Measurements from ENCODE around the gene NOTCH2.

The NOTCH2 gene

DNA sequence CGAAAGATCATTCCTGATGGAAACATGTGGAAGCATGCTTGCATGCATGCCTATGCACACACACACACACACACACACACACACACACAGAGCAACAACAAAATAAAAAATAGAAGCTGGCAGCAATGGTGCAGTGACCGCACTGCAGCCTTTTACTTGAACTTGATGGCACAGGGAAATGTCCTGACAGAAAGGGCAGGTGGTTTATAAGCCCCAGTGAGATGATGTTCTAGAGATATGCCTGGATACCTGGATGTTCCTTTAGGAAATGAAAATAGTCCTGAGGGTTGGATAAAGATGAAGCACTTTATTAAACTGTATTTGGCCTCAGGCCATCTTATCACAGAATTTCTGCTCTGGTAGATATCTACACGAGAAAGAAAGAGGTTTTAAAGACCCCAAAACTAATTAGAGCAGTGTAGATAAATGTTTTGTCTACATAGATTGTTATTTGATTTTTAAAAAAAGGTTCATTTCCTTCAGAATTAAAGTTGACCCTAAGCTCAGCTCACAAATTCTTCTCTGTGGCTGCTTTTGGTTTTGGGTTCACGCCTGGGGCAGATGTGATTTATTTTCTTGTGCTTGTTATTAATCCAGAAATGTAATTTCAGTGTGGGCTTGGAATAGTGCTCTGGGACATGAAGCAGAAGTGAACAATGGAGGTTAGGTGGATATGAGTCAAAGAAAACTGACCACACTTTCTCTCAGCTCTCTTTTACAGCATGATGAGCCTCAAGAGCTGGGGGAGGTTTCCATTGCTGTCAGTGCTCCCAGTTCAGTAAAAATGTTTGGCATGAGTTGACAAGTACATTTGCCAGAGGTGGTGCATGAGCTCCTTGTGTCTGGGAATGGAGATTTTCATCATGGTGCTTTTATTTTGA is 196.1 kb downstream of the NOTCH2 start:
- ATAC-seq (ENCODE audit: low read depth) (peak; percentile 48; the same call in 2 of the 3 replicates), DNase-seq (ENCODE audit: low spot score) (no peak)
- H3K27ac ChIP-seq (ENCODE audit: poor library complexity, severe bottlenecking) = no peak overlapping the region

DNA sequence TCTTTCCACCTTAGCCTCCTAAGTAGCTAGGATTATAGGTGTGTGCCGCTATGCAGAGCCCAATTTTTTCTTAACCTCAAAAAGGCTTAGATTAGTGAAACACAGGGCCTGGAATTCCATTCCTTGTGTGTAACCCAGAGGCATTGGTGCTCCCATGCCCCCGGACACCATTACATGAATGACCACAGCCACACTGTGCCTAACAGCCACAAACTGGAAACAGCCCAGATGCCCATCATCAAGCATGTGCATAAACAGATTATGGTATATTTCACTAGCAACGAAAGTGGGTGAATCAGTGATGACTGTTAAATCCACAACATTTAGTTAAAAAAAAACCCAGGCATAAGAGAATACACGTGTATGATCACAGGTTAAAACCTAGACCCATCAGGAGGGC is 197.6 kb downstream of the NOTCH2 start:
- H3K27me3 ChIP-seq (ENCODE audit: insufficient read depth, poor library complexity, severe bottlenecking) = no peaks in the 10 kb centered on the region
- TF ChIP-seq, protein P1, sequence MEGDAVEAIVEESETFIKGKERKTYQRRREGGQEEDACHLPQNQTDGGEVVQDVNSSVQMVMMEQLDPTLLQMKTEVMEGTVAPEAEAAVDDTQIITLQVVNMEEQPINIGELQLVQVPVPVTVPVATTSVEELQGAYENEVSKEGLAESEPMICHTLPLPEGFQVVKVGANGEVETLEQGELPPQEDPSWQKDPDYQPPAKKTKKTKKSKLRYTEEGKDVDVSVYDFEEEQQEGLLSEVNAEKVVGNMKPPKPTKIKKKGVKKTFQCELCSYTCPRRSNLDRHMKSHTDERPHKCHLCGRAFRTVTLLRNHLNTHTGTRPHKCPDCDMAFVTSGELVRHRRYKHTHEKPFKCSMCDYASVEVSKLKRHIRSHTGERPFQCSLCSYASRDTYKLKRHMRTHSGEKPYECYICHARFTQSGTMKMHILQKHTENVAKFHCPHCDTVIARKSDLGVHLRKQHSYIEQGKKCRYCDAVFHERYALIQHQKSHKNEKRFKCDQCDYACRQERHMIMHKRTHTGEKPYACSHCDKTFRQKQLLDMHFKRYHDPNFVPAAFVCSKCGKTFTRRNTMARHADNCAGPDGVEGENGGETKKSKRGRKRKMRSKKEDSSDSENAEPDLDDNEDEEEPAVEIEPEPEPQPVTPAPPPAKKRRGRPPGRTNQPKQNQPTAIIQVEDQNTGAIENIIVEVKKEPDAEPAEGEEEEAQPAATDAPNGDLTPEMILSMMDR (IDR thresholded peaks at IDR 0.05; ENCODE audit: poor library complexity, severe bottlenecking) = no peak
- no peak for ATAC-seq (ENCODE audit: low read depth)
- DNase-seq (ENCODE audit: low spot score) = no peak
- no peaks in the 10 kb centered on the region for H3K4me1 ChIP-seq (ENCODE audit: insufficient read depth, poor library complexity, severe bottlenecking)
- H3K27ac ChIP-seq (ENCODE audit: poor library complexity, severe bottlenecking) = no peak overlapping the region
- no peaks in the 10 kb centered on the region for H3K9me3 ChIP-seq (ENCODE audit: severe bottlenecking)
- H3K4me3 ChIP-seq (ENCODE audit: severe bottlenecking) = no peak overlapping the region
- H3K36me3 ChIP-seq (ENCODE audit: low read depth) = no peaks in the 10 kb centered on the region

More for the DNA sequence above, 196.1 kb downstream of the NOTCH2 start:
- H3K9me3 ChIP-seq (ENCODE audit: severe bottlenecking) = no peaks in the 10 kb centered on the region
- TF ChIP-seq, protein P1 (IDR thresholded peaks at IDR 0.05; ENCODE audit: poor library complexity, severe bottlenecking) = no peak
- H3K4me3 ChIP-seq (ENCODE audit: severe bottlenecking) = no peak overlapping the region
- no peaks in the 10 kb centered on the region for H3K4me1 ChIP-seq (ENCODE audit: insufficient read depth, poor library complexity, severe bottlenecking)
- H3K36me3 ChIP-seq (ENCODE audit: low read depth) = no peaks in the 10 kb centered on the region
- H3K27me3 ChIP-seq (ENCODE audit: insufficient read depth, poor library complexity, severe bottlenecking) = no peaks in the 10 kb centered on the region

DNA sequence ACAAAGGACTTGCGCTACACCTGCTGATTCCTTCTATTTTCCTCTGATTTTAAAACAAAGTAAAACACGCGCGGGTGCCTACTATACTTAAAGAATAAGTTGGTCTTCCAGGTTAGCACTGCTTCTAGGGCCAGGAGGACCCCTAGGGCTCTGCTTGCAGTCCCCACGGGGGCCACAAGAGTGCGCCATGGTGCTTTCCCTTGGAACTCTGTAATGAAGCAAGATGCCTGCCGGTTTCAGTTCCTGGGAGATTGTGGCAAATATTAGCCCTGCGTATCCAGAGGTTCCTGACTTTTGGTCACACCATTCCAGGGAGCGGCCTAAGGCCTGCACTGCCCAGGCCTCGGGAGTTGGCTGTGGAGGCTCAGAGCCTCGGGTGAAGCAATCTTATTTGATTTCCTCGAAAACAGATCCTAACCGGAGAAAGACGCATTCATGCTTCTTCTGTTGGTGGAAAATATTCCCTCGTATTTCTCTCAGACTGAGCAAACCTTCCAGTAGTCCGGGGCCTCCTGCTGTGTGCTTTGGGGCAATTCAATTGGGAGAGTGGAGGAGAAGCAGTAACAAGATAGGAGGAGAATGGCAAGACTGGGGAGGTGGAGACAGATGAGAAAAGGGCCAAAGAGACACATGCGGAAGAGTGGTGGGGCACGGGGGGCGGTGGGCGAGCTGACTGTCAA is 198.4 kb downstream of the NOTCH2 start:
- Histone ChIP-seq H3K27me3 (ENCODE audit: insufficient read depth, poor library complexity, severe bottlenecking) (no peaks in the 10 kb centered on the region), H3K4me3 (ENCODE audit: severe bottlenecking) (no peak overlapping the region), H3K36me3 (ENCODE audit: low read depth) (no peaks in the 10 kb centered on the region), H3K4me1 (ENCODE audit: insufficient read depth, poor library complexity, severe bottlenecking) (no peaks in the 10 kb centered on the region), H3K9me3 (ENCODE audit: severe bottlenecking) (no peaks in the 10 kb centered on the region), H3K27ac (ENCODE audit: poor library complexity, severe bottlenecking) (no peak overlapping the region)
- TF ChIP-seq, protein P1 (IDR thresholded peaks at IDR 0.05; ENCODE audit: poor library complexity, severe bottlenecking) = peak; percentile 91
- ATAC-seq (ENCODE audit: low read depth) = peak; percentile 82
- no peak for DNase-seq (ENCODE audit: low spot score)

DNA sequence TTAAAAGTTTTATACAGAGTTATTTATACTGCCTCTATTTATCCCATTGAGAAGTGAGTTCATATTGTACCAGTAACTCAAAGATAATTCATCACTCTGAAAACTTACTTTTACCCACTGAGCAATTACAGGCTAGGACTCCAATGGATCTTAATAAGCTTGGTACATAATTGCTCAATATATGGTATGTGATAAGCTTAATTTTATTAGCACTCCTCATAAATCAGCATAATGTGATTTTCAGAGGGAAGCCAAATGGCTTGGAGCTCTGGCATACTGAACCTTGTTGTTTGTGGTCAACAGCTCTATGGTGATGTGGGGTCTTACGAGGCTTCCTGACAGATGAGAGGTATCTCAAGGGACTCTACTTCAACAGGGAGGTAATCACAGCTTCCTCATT is 199.5 kb downstream of the NOTCH2 start:
- Histone ChIP-seq H3K4me1 (ENCODE audit: insufficient read depth, poor library complexity, severe bottlenecking) (no peaks in the 10 kb centered on the region), H3K27me3 (ENCODE audit: insufficient read depth, poor library complexity, severe bottlenecking) (no peaks in the 10 kb centered on the region), H3K27ac (ENCODE audit: poor library complexity, severe bottlenecking) (no peak overlapping the region), H3K36me3 (ENCODE audit: low read depth) (no peaks in the 10 kb centered on the region), H3K4me3 (ENCODE audit: severe bottlenecking) (no peak overlapping the region), H3K9me3 (ENCODE audit: severe bottlenecking) (no peaks in the 10 kb centered on the region)
- ATAC-seq (ENCODE audit: low read depth) = no peak
- DNase-seq (ENCODE audit: low spot score) = no peak
- TF ChIP-seq, protein P1 (IDR thresholded peaks at IDR 0.05; ENCODE audit: poor library complexity, severe bottlenecking) = no peak
